H9 (cell line): ENCODE measurements around the gene OR10H1. TPM values are rescaled to one million over a fixed set of nuclear protein-coding genes. Genes with fewer than 3 reads are reported as not detected.

Experiments used
- DNase-seq: peaks from one replicate; pipeline ENCODE4 v3.0.0-alpha.2; 2017
- H2AFZ ChIP-seq: one replicate; pipeline ENCODE4 v1.6.1; 2013; ENCODE audit warnings: mild to moderate bottlenecking, low read length, control low read depth, moderate library complexity
- H2AK5ac ChIP-seq: 2 replicates; pipeline ENCODE4 v1.6.1; 2013; ENCODE audit warnings: low read length, control low read depth, mixed read lengths; ENCODE audit not compliant: insufficient read length
- H2BK120ac ChIP-seq: one replicate; pipeline ENCODE4 v1.6.1; 2013; ENCODE audit warnings: low read depth, mild to moderate bottlenecking, low read length, control low read depth, inconsistent platforms; ENCODE audit not compliant: poor library complexity, severe bottlenecking
- H2BK12ac ChIP-seq: 2 replicates; pipeline ENCODE4 v1.6.1; 2013; ENCODE audit warnings: low read length, control low read depth, mixed read lengths, low read depth; ENCODE audit not compliant: insufficient read length
- H2BK15ac ChIP-seq: 2 replicates; pipeline ENCODE4 v1.6.1; 2013; ENCODE audit warnings: low read depth, low read length, control low read depth
- H2BK20ac ChIP-seq: one replicate; pipeline ENCODE4 v1.6.1; 2013; ENCODE audit warnings: low read depth, mild to moderate bottlenecking, low read length, control low read depth, inconsistent platforms; ENCODE audit not compliant: poor library complexity, severe bottlenecking
- H2BK5ac ChIP-seq: 2 replicates; pipeline ENCODE4 v1.6.1; 2013; ENCODE audit warnings: low read length, control low read depth, mixed read lengths; ENCODE audit not compliant: insufficient read length
- H3K14ac ChIP-seq: 2 replicates; pipeline ENCODE4 v1.6.1; 2013; ENCODE audit warnings: low read length, control low read depth; ENCODE audit not compliant: insufficient read depth
- H3K18ac ChIP-seq: 2 replicates; pipeline ENCODE4 v1.6.1; 2013; ENCODE audit warnings: low read depth, mild to moderate bottlenecking, mixed read lengths, low read length, control low read depth; ENCODE audit not compliant: insufficient read length
- H3K23ac ChIP-seq: 2 replicates; pipeline ENCODE4 v1.6.1; 2013; ENCODE audit warnings: low read length, control low read depth, mixed read lengths, low read depth; ENCODE audit not compliant: insufficient read length
- H3K23me2 ChIP-seq: 2 replicates; pipeline ENCODE4 v1.6.1; 2013; ENCODE audit warnings: low read depth, mild to moderate bottlenecking, mixed read lengths, low read length, control low read depth; ENCODE audit not compliant: insufficient read length, poor library complexity, severe bottlenecking
- H3K27ac ChIP-seq: 2 replicates; pipeline ENCODE4 v1.5.1; 2013; ENCODE audit warnings: low read length, control low read depth, mixed read lengths, low read depth; ENCODE audit not compliant: insufficient read length
- H3K27me3 ChIP-seq: 2 replicates; pipeline ENCODE4 v1.6.1; 2013; ENCODE audit warnings: low read length, control low read depth, inconsistent platforms; ENCODE audit not compliant: insufficient read depth
- H3K4ac ChIP-seq: 2 replicates; pipeline ENCODE4 v1.6.1; 2013; ENCODE audit warnings: low read depth, mild to moderate bottlenecking, control low read depth, inconsistent platforms, low read length, moderate library complexity
- H3K4me1 ChIP-seq: 2 replicates; pipeline ENCODE4 v1.6.1; 2013; ENCODE audit warnings: low read length, control low read depth, inconsistent platforms; ENCODE audit not compliant: insufficient read depth
- H3K4me2 ChIP-seq: 2 replicates; pipeline ENCODE4 v1.6.1; 2013; ENCODE audit warnings: low read length, control low read depth, mixed read lengths; ENCODE audit not compliant: insufficient read length, insufficient read depth
- H3K56ac ChIP-seq: 2 replicates; pipeline ENCODE4 v1.6.1; 2013; ENCODE audit warnings: low read depth, mild to moderate bottlenecking, mixed read lengths, low read length, control low read depth; ENCODE audit not compliant: insufficient read length
- H3K79me1 ChIP-seq: 2 replicates; pipeline ENCODE4 v1.6.1; 2013; ENCODE audit warnings: low read depth, mild to moderate bottlenecking, moderate library complexity, low read length, control low read depth, inconsistent platforms; ENCODE audit not compliant: insufficient read depth, poor library complexity, severe bottlenecking
- H3K79me2 ChIP-seq: 2 replicates; pipeline ENCODE4 v1.6.1; 2013; ENCODE audit warnings: low read length, control low read depth, inconsistent platforms; ENCODE audit not compliant: insufficient read depth
- H3K9ac ChIP-seq: 2 replicates; pipeline ENCODE4 v1.6.1; 2013; ENCODE audit warnings: low read length, control low read depth, mixed read lengths; ENCODE audit not compliant: insufficient read length; ENCODE audit errors: extremely low read depth
- H3K9me3 ChIP-seq: one replicate; pipeline ENCODE4 v1.6.1; 2013; ENCODE audit warnings: low read depth, low read length, inconsistent platforms; ENCODE audit not compliant: control insufficient read depth
- H3T11ph ChIP-seq: one replicate; pipeline ENCODE4 v1.6.1; 2013; ENCODE audit warnings: mild to moderate bottlenecking, low read length, control low read depth, inconsistent platforms
- H4K20me1 ChIP-seq: one replicate; pipeline ENCODE4 v1.6.1; 2013; ENCODE audit not compliant: control insufficient read depth, insufficient read length, insufficient read depth
- H4K5ac ChIP-seq: 2 replicates; pipeline ENCODE4 v1.6.1; 2013; ENCODE audit warnings: low read depth, mild to moderate bottlenecking, mixed read lengths, low read length, control low read depth; ENCODE audit not compliant: insufficient read length
- H4K8ac ChIP-seq: replicated peaks from 2 replicates; pipeline ENCODE4 v1.6.1; 2013; ENCODE audit warnings: low read length, control low read depth, mixed read lengths, low read depth; ENCODE audit not compliant: insufficient read length
- H4K91ac ChIP-seq: 2 replicates; pipeline ENCODE4 v1.6.1; 2013; ENCODE audit warnings: low read depth, mild to moderate bottlenecking, moderate library complexity, mixed read lengths, low read length, control low read depth; ENCODE audit not compliant: insufficient read length
- H3K27ac Mint-ChIP-seq, 3 experiments: 2 replicates in 2 of 3; 3 replicates in 1 of 3; pipeline ENCODE4 v1.8.0; 2020 to 2021; ENCODE audit warnings: mixed read lengths in 3 of 3, mild to moderate bottlenecking in 1 of 3, moderate library complexity in 1 of 3
- H3K27me3 Mint-ChIP-seq: 2 replicates; pipeline ENCODE4 v1.8.0; 2021; ENCODE audit warnings: low read depth, mild to moderate bottlenecking, moderate library complexity, mixed read lengths
- H3K36me3 Mint-ChIP-seq, 3 experiments: 2 replicates in 2 of 3; 3 replicates in 1 of 3; pipeline ENCODE4 v1.8.0; 2020 to 2021; ENCODE audit warnings: low read depth in 3 of 3, mixed read lengths in 3 of 3; ENCODE audit not compliant: insufficient read depth in 1 of 3
- H3K4me1 Mint-ChIP-seq, 2 experiments: 2 replicates each; pipeline ENCODE4 v1.8.0; 2020; ENCODE audit warnings: mixed read lengths in 2 of 2
- H3K4me3 Mint-ChIP-seq, 2 experiments: 2 replicates in 1 of 2; 3 replicates in 1 of 2; pipeline ENCODE4 v1.8.0; 2020 to 2021; ENCODE audit warnings: mild to moderate bottlenecking in 2 of 2, mixed read lengths in 2 of 2, moderate library complexity in 1 of 2
- H3K9me3 Mint-ChIP-seq, 2 experiments: 2 replicates in 1 of 2; 3 replicates in 1 of 2; pipeline ENCODE4 v1.8.0; 2020; ENCODE audit warnings: mild to moderate bottlenecking in 2 of 2, mixed read lengths in 2 of 2, moderate library complexity in 1 of 2
- CTCF ChIP-seq: fragments of 200-600 bp; sonication (generic); conservative IDR thresholded peaks from 3 replicates; pipeline ENCODE4 v1.8.0; 2021; ENCODE audit warnings: antibody characterized with exemption, mild to moderate bottlenecking
- WGBS: extraction: QIAGEN DNeasy Blood & Tissue Kit; methylation state at CpG from one replicate; pipeline ENCODE4 v1.1.7; 2013; ENCODE audit warnings: missing lambda C conversion rate, low lambda C conversion rate, mixed read lengths; ENCODE audit not compliant: insufficient read length; ENCODE audit errors: extremely low coverage; 5-methylcytosine and 5-hydroxymethylcytosine counted together
- total RNA-seq: library from RNA; stranded (reverse); gene quantifications from 2 replicates; pipeline ENCODE4 v1.2.1, GENCODE V29; 2021

OR10H1 gene
- total RNA-seq, 1 experiment from 2014 or later = not detected

GRCh38 chr19:15788594-15789270 is 26.7 kb downstream of the OR10H1 start:
- H3K4me3 Mint-ChIP-seq = no peak overlapping the region

More at GRCh38 chr19:15788594-15789270, 26.7 kb downstream of the OR10H1 start:
- Histone ChIP-seq H2BK20ac (no peak overlapping the region), H4K5ac (no peak overlapping the region), H3K27me3 (no peaks in the 10 kb centered on the region), H3K9ac (no peak overlapping the region), H2AK5ac (no peak overlapping the region), H2BK120ac (no peak overlapping the region), H3K9me3 (peaks cover 48% of the 10 kb centered on the region), H2BK12ac (no peak overlapping the region), H2BK15ac (no peak overlapping the region), H4K8ac (no peak overlapping the region), H3T11ph (no peak overlapping the region), H2BK5ac (no peak overlapping the region), H3K14ac (no peak overlapping the region), H3K4ac (no peak overlapping the region), H3K4me2 (no peak overlapping the region), H3K18ac (no peak overlapping the region), H3K23me2 (no peaks in the 10 kb centered on the region), H4K91ac (no peak overlapping the region), H3K79me2 (no peaks in the 10 kb centered on the region), H3K56ac (no peak overlapping the region), H3K4me1 (no peaks in the 10 kb centered on the region), H2AFZ (no peak overlapping the region), H3K27ac (no peak overlapping the region), H4K20me1 (no peaks in the 10 kb centered on the region), H3K23ac (no peak overlapping the region), H3K79me1 (no peaks in the 10 kb centered on the region)
- DNase-seq = no peak
- Mint-ChIP-seq H3K27ac (no peak overlapping the region), H3K36me3 (peaks cover 12 to 25% (median 17%) of the 10 kb centered on the region in 3 experiments; a peak in 6 of 7 replicates), H3K27me3 (peaks cover 1% of the 10 kb centered on the region), H3K4me1 (no peaks in the 10 kb centered on the region), H3K9me3 (peaks cover 83 to 89% of the 10 kb centered on the region in 2 experiments)
- no CpG with 5 or more reads among the region's 4 CpGs for WGBS
- TF ChIP-seq CTCF = no peak
